ENCODE results near the gene RO60.

DNA sequence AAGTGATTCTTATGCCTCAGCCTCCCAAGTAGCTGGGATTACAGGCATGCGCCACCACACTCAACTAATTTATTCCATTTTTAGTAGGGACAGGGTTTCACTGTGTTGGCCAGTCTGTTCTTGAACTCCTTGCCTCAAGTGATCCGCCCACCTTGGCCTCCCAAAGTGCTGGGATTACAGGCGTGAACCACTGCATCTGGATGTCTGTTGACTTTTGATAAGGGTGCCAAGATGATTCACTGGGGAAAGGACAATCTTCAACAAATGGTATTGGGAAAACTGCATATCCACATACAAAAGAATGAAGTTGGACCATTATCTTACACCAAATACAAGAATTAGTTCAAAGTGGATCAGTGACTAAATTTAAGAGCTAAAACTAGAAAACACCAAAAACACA, 19.8 kb downstream of the RO60 start:
- TF ChIP-seq, protein P1, sequence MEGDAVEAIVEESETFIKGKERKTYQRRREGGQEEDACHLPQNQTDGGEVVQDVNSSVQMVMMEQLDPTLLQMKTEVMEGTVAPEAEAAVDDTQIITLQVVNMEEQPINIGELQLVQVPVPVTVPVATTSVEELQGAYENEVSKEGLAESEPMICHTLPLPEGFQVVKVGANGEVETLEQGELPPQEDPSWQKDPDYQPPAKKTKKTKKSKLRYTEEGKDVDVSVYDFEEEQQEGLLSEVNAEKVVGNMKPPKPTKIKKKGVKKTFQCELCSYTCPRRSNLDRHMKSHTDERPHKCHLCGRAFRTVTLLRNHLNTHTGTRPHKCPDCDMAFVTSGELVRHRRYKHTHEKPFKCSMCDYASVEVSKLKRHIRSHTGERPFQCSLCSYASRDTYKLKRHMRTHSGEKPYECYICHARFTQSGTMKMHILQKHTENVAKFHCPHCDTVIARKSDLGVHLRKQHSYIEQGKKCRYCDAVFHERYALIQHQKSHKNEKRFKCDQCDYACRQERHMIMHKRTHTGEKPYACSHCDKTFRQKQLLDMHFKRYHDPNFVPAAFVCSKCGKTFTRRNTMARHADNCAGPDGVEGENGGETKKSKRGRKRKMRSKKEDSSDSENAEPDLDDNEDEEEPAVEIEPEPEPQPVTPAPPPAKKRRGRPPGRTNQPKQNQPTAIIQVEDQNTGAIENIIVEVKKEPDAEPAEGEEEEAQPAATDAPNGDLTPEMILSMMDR (conservative IDR thresholded peaks at IDR 0.05; ENCODE audit: low read depth, low read length), result no peak
- no peak for TF ChIP-seq EZH2 (IDR thresholded peaks at IDR 0.05; ENCODE audit: borderline replicate concordance, low read depth, low read length, poor library complexity, severe bottlenecking)
